NCI-H1105 (cell line): ENCODE results near the gene TXLNA.
"Not testable (repeated sequence)": the region's sequence is repeated elsewhere in the genome, so short reads cannot be mapped to it uniquely, and the experiment has no call there.

Experiments
- DNase-seq: peaks from one replicate; lab custom pipeline; 2025; lab: John Stamatoyannopoulos, UW

Gene TXLNA

DNA sequence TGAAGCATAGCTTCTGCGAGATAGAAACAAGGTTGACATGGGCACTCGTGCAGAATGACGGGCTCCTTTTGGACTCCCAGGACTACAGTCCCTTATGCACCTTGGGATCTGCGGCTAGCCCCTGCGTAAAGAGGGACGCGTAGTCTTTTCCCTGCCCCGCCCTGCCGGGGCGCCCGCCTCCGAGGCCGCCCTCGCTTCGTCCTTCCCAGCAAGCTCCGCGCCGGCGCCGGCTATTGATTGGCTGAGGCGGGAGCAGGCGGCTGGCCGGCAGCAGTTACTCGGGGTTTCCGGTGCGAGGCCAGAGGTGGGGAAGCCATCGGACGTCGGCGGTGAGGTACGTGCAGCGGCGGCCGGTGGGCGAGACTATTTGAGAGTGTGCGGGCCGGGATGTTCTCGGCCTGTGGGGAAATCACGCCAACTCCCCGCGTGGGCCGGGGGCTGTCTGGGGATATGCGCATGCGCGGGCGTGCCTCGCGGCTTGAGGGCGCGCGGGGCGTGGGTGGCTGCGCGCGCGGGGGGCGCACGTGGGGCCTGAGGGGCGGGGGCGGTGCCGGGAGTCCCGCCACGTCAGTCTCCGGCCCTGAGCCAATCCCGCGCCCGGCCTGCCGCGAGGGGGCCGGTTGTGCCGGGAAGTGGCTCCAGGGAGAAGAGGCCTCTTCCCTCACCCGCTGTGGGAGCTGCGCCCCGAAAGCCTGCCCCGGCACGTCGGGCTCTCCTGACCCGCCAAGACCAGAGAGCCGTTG, at the start of gene TXLNA:
TXLNA (plus strand) TSS at position 233 of the 743 bp plus-strand sequence. CDS start 671 bp downstream, outside the sequence.
- peak; percentile 94 for DNase-seq

DNA sequence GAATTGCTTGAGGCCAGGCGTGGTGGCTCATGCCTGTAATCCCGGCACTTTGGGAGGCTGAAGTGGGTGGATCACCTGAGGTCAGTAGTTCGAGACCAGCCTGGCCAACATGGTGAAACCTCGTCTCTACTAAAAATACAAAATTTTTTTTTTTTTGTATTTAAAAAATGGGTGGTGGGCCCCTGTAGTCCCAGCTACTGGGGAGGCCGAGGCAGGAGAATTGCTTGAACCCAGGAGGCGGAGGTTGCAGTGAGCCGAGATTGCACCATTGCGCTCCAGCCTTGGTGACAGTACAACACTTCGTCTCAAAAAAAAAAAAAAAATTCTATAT, 45.6 kb upstream of the TXLNA start:
- not testable (repeated sequence) for DNase-seq

DNA sequence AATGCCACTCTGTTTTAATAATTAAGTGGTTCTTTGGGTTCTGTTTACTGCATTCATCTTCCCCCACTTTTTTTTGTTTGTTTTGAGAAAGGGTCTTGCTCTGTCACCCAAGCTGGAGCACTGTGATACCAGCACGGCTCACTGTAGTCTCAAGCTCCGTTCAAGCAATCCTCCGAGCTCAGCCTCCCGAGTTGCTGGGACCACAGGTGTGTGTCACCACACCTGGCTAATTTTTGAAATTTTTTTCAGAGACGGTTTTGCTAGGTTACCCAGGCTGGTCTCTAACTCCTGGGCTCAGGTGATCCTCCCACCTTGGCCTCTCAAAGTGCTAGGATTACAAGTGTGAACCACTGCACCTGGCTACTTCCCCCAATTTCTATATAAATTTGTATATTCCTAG, 42.4 kb upstream of the TXLNA start:
- DNase-seq = no peak

DNA sequence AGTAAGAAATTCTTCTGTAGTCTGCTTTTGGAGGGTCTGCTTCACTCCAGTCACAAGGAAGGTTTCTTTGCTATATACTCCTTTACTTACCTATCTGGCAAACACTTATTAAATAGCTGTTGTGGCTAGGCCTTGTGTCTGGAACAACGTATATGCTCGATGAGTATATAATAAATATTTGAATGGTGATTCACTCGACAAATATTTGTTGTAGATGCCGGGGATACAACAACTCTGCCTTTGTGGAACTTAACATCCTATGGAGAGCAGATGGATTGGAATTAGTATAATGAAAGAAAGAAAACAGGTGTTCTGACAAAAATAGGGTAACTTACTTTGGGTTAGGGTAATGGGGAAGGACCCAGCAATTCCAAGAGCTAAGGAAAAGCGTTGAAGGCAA, 40.5 kb upstream of the TXLNA start:
- DNase-seq = no peak

DNA sequence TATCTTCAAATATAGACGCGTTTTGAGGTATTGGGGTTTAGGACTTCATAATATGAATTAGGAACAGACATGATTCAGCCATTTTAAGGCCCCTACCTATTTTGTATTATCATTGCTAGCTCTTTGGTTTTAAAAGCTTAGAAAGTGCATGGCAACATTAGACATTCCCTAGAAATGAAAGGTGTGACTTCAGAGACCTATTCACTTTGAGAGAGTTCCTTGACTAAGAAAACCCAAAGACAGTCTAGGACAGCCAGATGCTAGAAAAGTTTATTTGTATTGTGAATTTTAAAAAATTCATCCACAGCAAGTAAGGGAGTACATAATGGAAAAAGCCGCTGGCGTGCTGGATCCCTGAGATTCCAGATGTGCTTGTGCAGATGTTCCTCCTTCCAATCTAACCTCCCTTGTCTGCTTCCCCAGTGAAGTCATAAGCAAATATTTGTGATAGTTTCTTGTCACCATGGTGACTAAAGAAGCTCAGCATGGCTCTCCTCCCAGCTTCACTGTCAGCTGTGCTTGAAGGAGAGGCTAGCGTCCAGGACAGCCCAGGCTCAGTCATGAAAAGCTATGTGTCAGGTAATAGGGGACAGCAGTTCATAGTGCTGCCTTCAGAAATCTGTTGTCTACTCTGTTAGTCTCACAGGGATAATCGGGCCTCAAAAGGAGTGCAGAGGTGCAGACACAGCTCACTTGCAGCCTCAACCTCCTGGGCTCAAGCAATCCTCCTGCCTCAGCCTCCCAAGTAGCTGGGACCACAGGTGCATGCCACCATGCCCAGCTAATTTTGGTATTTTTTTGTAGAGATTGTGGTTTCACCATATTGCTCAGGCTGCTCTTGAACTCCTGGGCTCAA, 36.8 kb upstream of the TXLNA start:
- no peak for DNase-seq

DNA sequence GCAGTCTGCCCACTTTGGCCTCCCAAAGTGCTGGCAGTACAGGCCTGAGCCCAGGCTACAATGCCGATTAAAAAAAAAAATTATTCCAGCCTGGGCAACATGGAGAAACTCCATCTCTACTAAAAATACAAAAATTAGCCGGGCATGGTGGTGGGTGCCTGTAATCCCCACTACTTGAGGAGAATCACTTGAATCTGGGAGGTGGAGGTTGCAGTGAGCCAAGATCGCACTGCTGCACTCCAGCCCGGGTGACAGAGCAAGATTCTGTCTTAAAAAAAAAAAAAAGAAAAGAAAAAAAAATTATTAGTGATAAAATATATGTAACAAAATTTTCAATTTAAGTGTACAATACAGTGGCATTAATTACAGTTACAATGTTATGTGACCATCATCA, 36.2 kb upstream of the TXLNA start:
- not testable (repeated sequence) for DNase-seq

DNA sequence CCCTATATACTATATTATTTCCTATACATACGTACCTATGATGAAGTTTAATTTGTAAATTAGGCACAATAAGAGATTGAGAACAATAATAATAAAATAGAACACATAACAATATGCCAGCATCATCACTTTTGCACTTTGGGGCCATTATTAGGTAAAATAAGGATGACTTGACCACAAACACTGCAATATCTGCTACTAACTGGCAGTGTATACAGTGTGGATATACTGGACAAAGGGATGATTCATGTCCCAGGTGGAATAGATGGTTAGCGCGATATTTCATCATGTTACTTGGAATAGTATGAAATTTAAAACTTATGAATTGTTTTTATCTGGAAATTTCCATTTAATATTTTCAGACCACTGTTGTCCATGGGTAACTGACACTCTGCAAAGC, 35.4 kb upstream of the TXLNA start:
- DNase-seq = no peak

DNA sequence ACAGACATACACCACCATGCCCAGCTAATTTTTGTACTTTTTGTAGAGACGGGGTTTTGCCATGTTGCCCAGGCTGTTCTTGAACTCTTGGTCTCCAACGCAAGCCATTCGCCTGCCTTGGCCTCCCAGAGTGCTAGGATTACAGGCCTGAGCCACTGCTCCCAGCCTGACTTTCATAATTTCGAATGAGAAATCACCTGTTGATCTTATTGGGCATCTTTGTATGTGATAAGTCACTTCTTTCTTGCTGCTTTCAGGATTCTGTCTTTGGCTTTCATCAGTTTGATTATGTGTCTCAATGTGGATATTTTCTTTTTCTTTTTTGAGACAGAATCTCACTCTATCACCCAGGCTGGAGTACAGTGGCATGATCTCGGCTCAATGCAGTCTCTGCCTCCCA, 31.7 kb upstream of the TXLNA start:
- DNase-seq = not testable (repeated sequence)

DNA sequence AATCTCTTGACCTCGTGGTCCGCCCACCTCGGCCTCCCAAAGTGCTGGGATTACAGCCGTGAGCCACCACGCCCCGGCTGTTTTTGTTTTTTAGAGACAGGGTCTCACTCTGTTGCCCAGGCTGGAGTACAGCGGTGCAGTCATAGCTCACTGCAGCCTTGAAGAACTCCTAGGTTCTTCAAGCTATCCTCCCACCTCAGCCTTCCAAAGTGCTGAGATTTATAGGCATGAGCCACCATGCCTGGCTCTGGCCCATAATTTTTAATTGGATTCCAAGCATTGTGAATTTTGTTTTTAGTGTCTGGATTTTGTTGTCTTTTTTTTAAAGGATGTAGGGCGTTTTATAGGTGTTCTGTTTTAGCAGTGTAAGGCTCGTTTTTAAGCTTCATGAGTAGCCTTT, 28.6 kb upstream of the TXLNA start:
- no peak for DNase-seq

DNA sequence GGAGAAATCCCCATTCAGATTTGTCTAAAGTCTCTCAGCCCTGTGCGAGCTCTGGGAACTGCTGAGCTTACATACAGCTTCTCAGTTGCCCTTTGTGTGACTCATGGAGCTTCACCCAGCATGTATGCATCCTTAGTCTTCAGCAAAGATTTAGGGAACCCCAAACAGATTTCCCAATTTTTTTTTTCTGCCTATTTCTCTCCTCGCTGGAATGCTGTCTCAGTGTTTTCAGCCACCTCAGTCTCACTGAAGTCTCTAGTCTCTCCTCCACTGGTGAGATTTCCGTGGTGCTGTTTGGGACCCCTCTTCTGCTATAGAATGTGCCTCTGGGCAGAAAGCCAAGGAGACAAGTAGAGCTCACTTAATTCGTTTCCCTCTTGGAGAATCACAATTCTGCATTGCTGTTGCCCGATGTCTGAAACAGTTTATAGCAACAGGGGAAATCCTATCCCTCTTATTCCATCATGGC, 28.1 kb upstream of the TXLNA start:
- DNase-seq = peak; percentile 18

DNA sequence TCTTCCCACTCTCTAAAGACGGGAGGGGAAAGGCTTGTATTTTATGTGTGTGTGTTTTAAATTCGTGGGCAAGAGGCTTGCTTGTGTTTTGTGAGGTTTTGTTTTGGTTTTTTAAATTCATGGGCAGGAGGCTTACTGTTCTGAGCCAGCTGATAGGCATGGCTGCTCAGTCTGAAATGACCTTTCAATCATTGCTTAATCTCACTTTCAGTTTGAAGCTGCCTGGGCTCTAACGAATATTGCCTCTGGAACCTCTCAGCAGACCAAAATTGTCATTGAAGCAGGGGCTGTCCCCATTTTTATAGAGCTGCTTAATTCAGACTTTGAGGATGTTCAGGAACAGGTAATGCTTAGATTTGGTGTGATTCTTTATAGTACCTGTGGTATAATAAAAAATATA, 20.3 kb upstream of the TXLNA start:
- DNase-seq = no peak

DNA sequence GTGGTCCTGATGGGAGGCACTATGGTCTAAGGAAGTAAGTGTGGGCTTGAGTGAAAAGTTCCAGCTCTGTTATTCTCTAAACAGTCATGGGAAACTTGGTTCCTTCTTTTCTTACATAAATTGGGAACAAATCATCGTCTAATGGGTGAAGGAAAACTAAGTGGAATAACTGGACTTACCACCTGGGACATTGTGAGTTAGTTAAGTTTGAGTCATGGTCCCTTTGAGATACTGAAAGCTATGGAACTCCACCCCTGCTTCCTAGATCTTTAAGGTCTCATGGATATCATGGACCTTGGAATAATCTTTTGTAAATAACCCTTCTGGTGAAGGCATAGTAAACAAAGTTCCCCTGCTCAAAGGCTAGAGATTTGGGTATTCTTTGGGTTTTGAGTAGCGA, 16.1 kb upstream of the TXLNA start:
- no peak for DNase-seq

DNA sequence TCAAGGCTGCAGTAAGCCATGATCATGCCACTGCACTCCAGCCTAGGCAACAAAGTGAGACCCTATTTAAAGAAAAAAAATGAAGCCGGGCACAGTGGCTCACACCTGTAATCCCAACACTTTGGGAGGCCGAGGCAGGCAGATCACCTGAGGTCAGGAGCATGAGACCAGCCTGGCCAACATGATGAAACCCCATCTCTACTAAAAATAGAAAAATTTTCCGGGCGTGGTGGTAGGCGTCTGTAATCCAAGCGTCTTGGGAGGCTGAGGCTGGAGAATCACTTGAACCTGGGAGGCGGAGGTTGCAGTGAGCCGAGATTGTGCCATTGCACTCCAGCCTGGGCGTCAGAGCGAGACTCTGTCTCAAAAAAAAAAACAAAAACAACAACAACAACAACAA, 13.8 kb upstream of the TXLNA start:
- not testable (repeated sequence) for DNase-seq

DNA sequence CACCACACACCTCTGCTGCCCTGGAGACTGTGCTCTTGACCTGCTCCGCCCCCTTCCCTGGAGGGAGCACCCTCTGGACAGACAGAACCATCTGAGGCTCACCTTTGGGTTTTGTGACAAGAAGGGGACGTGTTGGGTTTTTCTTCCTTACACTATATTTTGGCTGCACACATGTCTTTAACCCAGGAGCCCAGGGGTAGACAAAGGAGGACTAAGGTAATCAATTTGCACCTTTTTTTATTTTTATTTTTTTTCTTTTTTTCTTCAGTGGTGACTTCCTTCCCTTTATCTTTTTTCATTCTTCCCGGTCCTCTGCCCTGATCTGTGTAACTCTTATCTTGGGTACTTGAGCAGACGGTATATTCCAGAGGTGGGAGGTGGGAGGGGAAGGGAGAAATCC, 8.5 kb upstream of the TXLNA start:
- DNase-seq = no peak

DNA sequence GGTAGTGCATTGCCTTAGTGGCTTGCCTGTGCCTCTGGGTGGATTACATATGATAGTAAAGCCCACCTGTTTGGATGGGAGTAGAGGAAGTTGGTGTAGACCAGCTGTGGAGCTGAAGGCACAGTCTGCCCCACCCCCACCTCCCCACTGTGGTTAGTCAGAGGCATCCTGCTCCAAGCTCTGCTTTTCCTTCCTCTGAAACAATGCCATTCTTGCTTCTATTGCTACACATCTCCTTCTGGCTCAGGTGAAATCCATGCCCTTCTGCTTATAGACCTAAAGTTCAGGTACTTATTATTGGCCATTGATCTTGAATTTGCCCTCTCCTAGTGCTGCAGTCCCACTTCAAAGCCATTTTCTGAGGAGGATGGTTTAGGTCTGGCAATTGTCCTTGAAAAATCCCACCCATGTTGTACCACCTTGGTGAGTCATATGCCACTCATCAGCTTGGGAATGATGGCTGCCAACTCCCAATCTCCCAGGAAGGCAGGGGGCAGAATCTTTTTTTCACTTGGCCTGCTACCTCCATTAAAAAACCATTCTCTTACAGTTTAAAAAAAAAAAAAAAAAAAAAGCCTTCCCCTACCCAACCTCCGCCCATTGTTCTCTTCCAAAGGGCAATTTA, 6.7 kb upstream of the TXLNA start:
- no peak for DNase-seq

DNA sequence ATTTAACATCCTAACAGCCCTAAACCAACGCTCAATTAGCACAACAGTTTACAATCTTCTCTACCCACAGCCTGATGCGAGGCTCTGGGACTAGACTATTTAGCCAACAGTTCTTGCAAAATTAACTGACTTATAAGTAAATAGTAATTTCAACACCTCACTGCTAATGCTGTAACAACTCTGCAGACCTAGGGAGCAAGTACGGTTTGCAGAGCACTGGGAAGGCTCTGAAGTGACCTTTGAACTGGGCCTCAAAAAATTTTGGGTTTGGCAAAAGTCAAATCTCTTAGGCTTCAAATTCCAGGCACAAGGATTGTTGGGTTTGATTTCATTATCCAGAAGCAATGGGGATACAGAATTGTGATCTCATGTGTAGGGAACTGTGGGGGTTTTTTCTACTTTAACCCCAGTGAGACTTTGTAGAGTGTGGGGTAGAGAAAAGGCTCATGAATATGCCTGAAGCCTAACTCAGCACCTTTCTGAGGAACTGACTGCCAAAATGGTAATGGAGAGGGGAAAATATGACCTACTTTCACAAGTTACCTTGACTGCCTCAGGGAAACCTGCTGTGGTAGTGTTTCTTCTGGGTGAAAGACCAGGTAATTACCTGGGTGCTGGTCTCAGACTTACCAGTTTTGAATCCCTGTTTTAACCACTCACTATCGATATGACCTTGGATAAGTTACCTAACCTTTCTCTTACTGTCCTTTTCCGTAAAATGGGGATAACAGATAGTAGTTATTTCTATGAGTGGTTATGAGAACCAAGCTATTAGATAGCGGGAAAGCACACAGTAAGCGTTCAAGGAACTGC, 889 bp upstream of the TXLNA start:
- DNase-seq = no peak

DNA sequence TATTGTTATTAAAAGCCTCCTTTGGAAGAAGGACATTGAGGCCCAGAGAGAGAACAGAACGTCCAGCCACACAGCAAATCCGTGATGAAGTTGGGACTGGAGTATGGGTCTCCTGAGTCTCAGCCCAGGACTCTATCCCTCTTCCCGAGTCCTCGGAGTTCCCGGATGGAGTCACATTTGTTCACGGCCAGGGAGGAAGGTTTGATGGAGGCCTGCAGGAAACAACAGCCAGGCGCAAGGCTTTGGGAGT, 357 bp upstream of the TXLNA start:
- DNase-seq = peak; percentile 58

DNA sequence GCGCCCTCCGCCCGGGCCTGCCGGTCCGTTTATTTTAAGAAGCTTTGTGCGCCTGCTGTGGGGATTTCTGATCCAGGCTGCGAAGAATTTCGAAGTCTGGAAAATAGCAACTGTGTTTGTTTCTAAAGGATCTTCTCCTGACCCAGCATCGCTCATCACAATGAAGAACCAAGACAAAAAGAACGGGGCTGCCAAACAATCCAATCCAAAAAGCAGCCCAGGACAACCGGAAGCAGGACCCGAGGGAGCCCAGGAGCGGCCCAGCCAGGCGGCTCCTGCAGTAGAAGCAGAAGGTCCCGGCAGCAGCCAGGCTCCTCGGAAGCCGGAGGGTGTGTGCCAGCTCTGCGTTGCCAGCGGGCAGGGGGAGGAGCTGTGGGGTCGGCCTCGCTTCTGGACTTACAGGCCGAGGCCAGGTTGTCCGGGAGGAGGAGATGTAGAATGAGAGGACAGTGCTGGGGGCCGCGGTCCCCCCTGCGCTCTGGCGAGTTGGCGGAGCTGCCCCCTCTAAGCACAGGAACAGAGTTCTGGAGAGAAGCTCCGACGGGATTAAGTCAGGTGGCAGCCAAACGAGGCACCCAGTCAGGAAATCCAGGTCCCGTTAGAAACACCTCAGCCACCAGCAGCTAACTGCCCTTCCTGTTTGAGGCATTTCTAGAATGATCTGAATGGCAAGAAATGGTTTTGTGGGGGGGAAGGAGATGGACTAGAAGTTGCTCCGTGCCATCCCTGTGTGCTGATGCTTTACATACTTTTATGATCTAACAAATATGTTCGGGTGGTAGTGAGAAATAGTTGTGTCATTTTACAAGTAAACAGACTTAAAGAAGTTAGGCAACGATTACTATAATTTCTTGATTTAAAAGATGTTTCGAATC, 948 bp downstream of the TXLNA start:
- no peak for DNase-seq

DNA sequence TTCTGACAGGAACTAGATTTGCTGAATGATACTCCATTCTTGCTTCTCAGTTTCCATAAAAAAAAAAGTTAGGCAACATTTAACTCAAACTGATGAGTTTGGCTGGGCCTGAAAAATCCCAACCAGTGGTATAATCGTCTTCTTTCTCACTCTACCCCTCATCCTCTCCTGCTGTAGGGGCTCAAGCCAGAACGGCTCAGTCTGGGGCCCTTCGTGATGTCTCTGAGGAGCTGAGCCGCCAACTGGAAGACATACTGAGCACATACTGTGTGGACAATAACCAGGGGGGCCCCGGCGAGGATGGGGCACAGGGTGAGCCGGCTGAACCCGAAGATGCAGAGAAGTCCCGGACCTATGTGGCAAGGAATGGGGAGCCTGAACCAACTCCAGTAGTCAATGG, 1.6 kb downstream of the TXLNA start:
- no peak for DNase-seq

DNA sequence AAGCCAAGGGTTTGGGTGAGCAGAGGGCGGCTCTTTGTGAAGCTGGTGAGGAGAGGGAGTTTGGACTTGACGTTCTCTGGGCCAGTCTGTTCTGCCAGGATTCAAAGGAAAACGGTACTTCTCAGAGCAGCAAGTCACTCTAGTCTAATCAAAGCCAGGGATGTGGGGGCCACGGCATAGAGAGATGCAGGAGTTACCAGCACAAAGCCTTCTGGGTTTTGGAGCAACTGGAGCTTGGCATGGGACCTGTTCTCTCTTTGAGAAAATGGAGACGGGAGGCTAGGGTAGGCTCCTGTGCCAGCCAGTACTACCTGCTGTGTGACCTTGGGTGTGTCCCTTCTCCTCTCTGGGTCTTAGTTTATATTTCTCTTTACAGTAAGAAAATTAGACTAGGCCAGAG, 2.1 kb downstream of the TXLNA start:
- no peak for DNase-seq

DNA sequence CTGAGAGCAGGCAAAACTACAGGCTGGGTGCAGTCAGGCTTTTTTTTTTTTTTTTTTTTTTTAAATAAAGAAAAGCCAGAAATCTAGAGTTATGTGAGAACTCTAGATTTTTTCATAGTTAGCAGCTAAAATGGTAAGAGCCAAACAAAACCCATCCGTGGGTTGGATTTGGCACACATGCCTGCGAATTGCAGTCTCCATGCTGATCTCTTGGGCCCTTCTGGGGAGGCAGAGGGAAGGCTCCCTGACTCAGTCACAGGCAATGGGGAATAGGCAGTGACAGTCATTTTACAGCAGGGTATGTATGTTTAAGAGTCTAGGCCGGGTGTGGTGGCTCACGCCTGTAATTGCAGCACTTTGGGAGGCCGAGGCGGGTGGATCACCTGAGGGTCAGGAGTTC, 2.6 kb downstream of the TXLNA start:
- DNase-seq = no peak
